A549 (cell line): ENCODE results near the gene PRDX2.

Experiments
- CEBPB ChIP-seq, 2 experiments: fragments of >200 bp in 1 of 2; sonication (Bioruptor Twin) in 1 of 2; formaldehyde crosslinking in 1 of 2; IDR thresholded peaks; 2 replicates each; pipeline ENCODE4 v1.6.1; 2012 to 2016
- FOSB ChIP-seq: fragments of 250-450 bp; sonication (Bioruptor Pico); IDR thresholded peaks from 2 replicates; pipeline ENCODE4 v1.5.0; 2020; ENCODE audit warnings: mild to moderate bottlenecking, moderate library complexity
- RCOR1 ChIP-seq: fragments of 150-350 bp; IDR thresholded peaks from 2 replicates; pipeline ENCODE4 v1.6.1; 2014; ENCODE audit warnings: antibody characterized with exemption, low read length, low read depth

- TF ChIP-seq RCOR1 (no peak), CEBPB (IDR thresholded peaks at IDR 0.05) (no peak), FOSB (no peak)
Measured at GRCh38 chr19:12836529-12836863, 34.9 kb upstream of the PRDX2 start.
